HG03520 (cell line): ENCODE measurements around the gene ADRM1.

Experiments
- ATAC-seq: cut with Tn5 transposase; IDR thresholded peaks from one replicate; pipeline ENCODE4 v1.9.1; 2021; ENCODE audit warnings: mild to moderate bottlenecking, moderate library complexity; ENCODE audit not compliant: unreplicated experiment

ADRM1 gene

DNA sequence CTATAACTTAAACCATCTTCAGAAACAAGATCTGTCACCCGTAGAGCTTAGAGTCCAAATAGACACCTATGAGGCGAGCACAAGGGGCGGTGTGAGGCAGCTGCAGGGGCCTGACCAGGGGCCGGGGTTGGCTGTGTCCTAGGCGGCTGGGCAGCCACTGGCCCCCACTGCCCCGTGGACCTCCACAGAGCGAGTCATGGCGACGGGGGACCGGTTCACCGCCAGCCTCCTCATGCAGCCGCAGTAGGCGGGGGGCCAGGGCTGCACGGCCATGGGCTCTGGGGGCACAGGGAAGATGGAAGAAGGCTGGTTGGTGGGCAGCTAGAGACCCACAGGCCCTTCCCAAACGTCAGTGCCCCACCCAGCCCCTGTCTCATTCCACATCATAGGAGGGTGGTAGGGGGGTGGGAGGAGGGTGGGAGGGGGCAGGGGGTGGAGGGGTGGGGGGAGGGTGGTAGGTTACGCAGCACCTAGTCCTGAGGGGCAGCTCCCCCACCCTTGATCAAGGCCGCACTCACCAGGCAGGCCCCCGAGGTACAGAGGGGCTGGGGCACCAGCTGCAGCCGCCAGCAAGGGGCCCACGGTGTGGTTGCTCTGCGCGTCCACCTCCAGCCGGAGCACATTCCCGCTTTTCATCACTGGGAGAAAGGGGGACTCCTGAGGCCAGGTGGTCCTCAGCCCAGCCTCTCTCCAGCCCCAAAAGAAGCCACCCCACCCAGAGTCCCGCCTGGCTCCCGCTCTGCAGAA lies 6.6 kb downstream of the ADRM1 start:
- ATAC-seq = no peak

DNA sequence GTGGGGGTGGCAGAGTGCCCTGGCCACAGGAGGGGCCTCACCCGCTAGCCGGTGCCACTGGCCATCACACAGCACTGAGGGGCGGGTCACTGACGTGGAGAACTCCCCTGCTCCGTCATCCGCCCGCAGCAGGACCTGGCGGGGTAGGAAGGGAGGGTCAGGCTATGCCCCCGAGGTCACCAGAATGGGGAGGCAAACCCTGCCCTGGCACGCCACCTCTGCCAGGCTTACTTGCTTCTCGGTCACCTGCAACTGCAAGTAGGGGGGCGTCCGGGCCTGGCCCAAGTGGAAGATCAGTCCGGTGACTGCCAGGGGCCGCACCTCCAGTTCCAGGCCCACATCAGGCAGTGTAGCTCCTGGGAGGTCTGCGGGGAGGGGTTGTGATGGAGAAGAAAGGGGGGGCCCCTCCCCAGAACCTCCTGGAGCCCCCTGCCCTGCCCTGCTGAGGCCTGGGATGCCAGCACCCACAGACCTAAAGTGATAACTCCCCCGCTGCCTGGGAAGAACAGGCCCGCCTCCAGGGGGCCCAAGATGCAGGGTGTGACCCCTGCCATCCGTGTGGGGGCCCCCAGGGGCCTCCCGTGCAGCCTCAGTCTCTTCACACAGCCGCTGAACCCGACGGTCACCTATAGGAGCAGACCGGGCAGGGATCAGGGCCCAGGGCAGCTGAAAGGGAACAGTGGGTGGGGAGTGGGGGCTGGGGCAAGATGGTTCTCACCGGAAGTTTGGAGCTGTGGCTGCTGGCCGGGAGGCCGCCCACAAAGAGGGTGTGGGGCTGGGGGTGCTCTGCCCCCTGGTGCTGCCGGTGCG lies 7.4 kb downstream of the ADRM1 start:
- no peak for ATAC-seq

DNA sequence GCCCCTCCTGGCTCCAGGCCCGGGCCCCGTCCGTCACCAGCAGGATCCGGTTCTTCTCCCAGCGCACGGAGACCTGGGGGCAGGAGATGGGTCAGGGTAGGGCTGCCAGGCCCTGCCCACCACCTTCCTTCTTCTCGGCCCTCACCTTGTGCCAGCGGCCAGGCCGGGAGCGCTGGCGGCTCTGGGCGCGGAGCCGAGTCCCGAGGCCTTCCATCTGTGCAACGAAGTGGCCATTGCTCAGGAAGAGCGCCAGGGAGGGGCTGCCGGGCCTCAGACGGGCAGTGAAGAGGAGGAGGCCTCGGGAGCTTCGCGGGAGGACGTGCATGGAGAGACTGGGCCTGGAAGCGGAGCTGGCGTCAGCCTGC lies 7.9 kb downstream of the ADRM1 start:
- ATAC-seq = no peak

DNA sequence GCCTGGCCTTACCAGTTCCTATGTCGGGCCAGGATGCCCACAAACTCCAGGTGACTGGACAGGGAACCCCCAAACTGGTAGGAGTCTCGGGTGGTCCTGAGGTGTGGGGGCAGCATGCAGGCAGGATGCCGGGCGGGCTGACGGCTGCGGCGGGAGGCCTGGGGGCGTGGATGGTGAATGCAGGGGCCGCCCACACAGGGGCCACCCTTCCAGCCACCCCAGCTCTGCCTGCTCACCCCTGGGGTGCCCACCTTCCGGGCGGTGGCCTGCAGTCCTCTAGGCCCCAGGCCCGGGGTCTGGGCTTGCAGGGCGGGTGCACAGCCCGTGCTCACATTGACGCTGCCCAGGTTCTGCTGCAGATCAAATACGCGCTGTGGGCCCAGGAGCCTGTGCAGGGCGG lies 8.4 kb downstream of the ADRM1 start:
- no peak for ATAC-seq

DNA sequence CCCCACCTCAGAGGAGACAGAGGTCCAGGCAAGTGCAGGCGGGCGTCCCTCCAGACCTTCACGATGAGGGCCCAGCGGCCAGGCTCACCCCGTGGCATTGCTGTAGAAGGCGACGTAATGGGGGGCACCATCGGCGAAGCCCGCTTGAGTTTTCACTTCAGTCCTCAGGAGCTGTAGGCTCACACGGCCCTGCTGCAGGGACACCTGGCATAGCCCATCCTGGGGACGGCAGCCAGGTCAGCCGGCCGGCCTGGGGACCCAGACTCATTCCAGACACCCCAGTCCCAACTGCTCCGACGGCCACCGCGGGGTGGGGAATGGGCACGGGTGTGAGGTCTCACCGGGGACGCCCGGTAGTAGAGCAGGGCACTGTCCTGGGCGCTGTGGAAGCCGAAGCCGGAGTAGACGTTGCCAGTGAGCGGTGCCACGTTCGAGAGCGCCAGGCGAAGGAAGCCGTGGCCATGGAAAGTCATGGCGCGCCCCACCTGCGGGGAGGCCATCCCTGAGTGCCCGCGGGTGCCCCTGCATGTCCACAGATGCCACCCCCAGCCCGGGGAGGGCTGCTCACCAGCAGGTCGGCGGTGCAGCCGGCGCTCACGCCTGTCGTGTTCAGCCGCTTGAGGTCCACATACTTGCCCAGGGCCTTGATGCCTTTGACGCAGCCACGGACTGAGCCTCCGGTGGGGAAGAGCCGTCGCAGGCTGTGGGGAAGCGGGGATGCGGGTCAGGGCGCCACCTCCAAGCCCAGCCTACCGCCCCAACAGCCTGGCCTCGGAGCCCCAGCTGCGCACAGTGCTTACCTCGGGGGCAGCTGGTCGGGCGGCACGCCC lies 9.2 kb downstream of the ADRM1 start:
- ATAC-seq = no peak

DNA sequence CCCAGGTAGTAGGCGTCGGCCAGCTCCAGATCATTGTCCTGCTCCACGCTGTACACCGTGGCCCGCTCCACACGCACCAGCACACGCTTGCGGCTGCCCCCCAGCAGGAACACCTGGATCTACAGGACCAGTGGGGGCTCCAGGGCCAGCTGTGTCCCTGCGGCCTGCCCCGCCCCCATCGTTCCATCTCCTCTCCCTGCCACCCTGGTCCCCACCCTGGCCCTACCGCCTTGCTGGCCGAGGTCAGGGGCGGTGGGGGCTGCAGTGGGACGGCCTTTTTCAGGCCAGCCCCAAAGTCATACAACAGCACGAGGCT lies 9.8 kb downstream of the ADRM1 start:
- no peak for ATAC-seq

DNA sequence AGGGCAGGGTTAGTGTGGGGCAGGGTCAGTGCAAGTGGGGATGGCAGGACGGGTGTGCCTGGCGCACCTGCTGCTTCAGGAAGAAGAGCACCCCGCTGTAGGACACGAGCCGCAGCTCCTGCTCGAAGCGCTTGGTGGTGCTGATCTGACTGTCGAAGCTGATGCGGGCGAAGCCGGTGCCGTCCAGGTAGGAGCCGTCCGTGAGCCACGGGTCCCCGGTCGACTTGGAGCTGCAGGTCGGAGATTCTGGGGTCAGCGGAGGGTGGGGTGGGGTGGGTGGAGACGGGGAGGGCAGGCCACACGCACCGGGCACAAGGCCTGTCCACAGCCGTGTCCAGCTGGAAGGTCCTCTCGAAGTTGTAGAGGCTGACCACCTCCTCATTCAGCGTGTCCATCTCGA lies 10.2 kb downstream of the ADRM1 start:
- ATAC-seq = no peak

DNA sequence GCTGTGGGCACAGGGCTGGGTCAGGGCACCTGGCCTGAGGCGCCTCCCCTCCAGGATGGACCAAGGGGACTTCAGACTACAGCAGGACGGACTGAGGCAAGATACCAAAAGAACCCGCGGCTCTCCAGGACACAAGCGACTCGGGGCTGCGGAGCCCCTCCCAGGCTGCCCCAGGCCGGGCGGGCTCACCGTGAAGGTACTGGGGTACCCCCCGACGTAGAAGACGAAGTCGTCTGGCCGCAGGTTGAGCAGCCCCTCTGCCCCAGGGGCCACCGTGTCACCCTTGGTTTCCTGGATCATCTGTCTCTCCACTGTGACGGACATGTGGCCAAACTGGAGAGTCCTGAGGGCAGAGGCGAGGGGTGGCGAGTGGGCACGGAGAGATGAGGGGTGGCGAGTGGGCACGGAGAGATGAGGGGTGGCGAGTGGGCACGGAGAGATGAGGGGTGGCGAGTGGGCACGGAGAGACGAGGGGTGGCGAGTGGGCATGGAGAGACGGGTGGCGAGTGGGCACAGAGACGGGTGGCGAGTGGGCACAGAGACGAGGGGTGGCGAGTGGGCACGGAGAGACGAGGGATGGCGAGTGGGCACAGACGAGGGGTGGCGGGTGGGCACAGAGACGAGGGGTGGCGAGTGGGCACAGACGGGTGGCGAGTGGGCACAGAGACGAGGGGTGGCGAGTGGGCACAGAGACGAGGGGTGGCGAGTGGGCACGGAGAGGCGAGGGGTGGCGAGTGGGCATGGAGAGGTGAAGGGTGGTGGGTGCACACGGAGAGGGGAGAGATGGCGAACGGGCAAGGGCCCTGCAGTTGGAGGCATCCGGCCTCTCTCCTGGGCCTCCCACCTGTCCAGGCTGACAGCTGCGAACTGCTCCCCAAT lies 10.9 kb downstream of the ADRM1 start:
- no peak for ATAC-seq

DNA sequence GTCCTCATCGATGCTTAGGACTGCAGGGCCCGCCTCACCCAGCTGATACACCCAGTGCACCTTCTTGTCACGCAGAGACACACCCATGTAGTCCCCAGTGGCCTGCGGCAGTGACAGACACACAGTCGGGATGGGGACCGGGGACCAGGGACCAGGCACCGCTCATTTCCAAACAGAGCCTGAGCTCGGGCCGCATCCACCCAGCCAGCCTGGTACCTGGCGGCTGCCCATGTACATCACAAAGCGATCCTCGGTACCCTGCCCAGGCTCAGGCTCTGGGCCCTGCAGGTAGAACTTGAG lies 11.5 kb downstream of the ADRM1 start:
- ATAC-seq = no peak

DNA sequence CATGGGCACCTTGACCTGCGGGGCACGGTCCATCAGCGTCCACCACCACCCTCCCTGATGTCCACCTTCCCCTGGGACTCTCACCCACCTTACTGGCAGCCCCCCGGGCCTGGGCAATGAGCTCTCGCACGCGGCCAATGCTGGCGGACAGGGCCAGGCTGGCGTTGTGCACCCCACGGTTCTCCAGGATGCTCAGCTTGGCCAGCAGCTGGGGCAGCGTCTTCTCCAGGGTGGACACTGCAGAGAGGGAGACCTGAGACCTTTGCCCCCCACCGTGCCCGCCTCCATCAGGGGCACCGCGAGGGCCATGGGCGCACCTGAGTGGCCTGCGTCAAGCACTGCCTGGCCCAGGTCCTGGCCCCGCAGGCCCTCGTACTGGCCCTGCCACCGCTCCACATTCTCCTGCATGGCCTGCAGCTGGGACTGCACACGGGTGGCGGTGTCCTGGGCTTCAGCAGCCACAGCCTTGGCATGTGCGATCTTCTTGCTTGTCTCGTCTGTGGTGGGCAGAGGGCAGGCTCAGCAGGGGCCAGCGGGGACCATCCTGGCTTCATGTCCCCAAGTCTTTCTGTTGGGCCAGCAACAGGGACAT lies 12.0 kb downstream of the ADRM1 start:
- no peak for ATAC-seq

DNA sequence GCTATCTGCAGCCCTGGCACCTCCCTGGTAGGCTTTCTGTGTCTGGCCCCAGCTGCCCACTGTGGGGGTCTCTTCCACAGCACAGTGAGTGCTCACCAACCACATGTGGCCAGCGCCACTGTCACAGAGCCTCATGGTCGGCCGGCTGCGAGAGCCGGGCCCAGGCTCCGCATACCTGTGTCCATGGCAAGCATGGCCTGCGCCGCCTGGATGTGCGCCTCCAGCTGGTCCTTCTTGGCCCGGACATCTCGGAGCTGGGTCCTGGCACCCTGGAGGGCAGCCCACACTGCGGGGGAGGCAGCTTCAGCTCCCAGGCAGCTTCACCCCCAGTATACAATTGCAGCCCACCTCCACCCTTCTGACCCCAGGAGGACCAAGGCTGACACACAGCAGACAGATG lies 13.0 kb downstream of the ADRM1 start:
- ATAC-seq = no peak

DNA sequence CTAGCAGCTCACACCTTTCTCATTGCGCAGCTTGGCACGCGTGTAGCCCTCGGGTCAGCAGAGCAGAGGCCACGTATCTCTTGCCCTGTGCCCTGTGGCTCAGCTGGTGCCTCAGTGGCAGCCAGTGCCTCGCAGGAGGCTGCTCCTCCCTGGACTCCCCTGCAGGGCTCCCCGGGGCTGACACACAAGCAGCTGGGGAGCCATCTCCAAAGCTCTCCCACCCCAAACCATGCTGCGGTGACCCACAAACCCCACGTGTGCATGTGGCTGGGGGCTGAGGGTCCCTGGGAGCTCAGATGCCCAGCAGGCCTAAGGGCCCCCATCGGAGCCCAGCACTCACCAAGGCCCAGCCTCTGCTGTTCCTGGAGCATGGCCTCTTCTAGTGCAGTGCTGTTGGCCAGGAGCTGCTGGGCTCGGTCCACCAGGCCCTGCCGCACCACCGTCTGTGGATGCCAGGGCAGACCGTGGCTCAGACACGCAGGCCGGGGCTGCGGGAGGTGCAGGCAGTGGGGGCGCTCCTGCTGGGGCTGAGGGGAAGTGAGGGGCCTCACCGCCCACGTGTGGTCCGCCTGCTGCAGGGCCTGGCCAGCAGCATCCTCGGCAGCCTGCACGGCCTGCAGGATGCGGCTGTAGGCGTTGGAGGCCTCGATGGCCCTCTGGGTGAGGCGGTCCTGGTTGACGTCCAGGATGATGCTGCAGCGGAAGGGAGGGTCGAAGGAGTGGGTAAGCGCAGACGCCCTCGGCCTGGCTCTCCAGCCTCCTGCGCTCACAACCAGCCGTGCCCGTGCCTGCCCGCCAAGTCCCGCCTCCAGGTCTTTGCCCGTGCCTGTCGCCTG lies 13.8 kb downstream of the ADRM1 start:
- no peak for ATAC-seq

DNA sequence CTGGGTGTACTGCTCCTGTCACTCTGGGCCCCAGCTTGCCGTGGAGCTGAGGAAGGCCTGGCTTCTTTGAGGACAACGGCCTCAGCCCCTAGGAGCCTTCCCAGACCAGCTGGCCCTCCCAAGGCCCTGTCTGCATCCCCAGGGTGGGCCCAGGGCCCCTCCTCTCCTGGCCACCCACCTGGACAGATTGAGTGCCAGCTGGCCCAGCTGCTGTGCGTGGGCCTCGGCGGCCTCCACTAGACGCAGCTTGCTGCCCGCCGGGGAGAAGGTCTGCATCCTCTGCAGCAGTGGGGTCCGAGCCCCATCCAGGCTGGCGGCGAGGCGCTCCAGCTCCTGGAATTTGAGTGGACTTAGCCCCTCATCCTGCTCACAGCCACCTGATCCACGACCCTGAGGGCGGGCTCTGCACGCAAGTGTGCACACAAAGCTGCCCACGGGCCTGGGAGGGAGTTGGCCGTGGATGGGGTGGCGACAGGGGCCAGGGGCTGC lies 14.4 kb downstream of the ADRM1 start:
- ATAC-seq = no peak

DNA sequence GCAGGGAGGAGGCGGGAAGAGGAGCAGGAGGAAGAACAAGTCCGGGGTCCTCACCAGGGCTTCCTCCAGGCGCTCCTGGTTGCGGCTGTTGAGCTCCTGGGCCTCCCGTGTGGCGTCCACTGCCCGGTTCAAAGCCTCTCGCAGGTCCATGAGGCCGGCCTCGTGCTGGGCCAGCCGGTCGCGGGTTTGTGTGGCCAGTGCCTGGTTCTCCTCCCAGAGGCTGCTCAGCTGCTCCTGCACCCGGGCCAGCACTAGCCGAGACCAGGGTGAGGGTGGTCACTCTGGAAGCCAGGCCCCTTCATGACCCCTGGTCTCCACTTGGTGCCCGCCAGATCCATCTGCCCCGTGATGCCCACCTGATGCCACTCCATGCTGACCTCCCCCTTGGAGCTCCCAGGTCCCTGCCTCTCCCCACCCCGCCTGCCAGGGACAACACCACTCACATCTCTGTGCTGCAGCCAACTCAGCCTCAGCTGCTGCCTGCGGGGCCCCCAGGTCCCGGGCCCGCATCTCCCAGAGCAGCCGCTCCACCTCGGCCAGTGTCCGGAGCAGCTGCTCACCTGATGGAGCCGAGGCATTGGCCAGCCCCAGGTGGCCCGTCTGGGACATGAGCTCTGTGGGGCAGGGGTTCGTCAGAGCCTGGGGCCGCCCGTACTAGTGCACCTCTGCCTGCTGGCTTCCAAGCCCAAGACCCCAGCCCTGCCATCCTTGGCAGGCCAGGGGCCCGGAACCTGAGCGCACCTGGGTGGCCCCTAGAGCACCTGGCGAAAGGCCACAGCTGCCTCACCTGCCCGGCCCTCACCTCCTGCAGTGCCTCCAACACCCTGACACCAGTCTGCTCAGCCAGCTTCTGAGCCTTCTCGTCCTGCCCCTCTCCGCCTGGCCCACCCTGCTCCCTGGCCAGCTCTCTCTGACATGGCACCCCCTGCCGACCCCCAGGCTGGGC lies 15.9 kb downstream of the ADRM1 start:
- no peak for ATAC-seq

DNA sequence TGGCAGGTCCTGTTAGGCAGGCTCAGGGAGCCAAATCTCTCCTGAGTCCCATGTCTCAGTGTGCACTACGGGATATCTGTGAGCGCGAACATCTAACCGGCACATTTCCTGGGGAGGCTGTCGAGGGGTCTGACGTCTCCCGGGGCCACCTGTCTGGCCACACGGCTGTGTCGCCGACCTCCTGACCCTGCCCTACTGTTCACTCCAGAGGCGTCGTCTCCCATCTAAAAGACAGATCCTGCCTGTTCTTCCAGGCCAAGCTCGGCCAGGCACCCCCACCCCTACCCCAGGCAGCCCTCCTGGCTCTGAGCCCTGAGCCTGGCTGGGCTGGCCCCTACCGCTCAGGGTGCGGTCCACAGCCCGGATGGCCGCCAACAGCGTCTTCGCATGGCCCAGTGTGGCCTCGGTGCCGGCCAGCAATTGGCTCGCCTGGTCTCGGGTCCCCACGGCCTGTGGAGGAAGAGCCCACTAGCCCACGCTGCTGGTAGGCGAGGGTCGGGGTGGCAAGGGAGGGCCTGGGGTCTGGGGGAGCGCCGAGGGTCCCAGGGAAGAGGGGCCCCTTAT lies 16.6 kb downstream of the ADRM1 start:
- ATAC-seq = no peak

DNA sequence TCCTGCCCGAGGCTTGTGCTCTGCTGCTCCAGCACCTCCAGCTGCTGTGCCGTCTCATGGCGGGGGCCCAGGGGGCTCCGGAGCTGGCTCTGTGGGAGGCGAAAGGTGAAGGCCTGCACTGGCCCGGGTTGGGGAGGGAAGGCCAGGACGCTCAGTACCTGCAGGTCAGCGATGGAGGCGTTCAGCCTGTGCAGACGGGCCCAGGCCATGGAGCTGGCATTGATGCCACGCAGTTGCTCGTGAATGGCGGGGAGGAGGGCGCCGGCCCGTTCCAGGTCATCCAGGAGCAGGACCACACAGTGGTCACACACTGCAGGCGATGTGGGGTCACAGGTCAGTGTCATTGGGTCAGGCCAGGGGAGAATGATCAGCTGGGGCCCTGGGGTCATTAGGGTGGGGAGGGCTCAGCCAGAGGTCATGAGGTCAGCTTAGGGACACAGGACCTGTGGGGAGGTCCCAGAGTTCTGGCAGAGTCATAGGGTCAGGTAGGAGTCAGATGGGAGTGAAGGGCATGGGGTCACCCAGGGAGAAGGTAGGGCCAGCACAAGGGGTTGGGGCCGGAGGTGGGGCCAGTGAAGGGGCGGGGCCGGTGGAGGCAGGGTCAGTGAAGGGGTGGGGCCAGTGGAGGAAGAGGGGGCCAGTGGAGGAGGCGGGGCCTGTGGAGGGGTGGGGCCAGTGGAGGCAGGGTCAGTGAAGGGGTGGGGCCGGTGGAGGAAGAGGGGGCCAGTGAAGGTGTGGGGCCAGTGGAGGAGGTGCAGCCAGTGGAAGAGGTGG lies 18.0 kb downstream of the ADRM1 start:
- no peak for ATAC-seq

DNA sequence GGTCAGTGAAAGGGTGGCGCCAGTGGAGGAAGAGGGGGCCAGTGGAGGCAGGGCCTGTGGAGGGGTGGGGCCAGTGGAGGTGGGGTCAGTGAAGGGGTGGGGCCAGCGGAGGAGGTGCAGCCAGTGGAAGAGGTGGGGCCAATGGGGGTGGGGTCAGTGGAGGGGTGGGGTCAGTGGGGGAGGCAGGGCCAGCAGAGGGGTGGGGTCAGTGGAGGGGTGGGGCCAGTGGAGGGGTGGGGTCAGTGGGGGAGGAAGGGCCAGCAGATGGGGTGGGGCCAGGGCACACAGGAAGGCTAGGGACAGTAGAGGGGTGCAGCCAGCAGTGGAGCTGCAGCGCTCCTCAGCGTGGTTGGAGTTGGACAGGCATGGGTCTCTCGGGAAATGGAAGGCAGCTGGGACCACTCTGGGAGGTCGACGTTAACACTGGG lies 18.7 kb downstream of the ADRM1 start:
- ATAC-seq = no peak
